ENCODE data around the gene GRM7.

- TF ChIP-seq CTCF (IDR thresholded peaks at IDR 0.05 in 8 of 11, conservative IDR thresholded peaks at IDR 0.05 in 3 of 11) (no peak), POLR2A (IDR thresholded peaks at IDR 0.05) (no peak)
These were observed 884.8 kb downstream of the GRM7 start for GRCh38 chr3:7745711-7746110.
